MM.1S (cell line): Measurements from ENCODE around the gene NAALADL2.

Experiments used
- DNase-seq: peaks from one replicate; pipeline ENCODE4 v3.0.0-alpha.2; 2015
- H2AFZ ChIP-seq: fragments of 300-600 bp; sonication (generic); 2 replicates; pipeline ENCODE4 v1.6.0; 2016; ENCODE audit warnings: antibody characterized with exemption, low read length
- H3F3A ChIP-seq: fragments of 300-600 bp; sonication (generic); 2 replicates; pipeline ENCODE4 v1.6.1; 2016; ENCODE audit warnings: mild to moderate bottlenecking, antibody characterized with exemption, low read length, moderate library complexity, mixed read lengths; ENCODE audit not compliant: insufficient read depth
- H3K27ac ChIP-seq: fragments of 300-600 bp; sonication (generic); 2 replicates; pipeline ENCODE4 v1.5.1; 2016; ENCODE audit warnings: mild to moderate bottlenecking, low read length
- H3K27me3 ChIP-seq: fragments of 300-600 bp; sonication (generic); replicated peaks from 2 replicates; pipeline ENCODE4 v1.6.0; 2016; ENCODE audit warnings: low read length; ENCODE audit not compliant: insufficient read depth
- H3K36me3 ChIP-seq: fragments of 300-600 bp; sonication (generic); replicated peaks from 2 replicates; pipeline ENCODE4 v1.6.1; 2016; ENCODE audit warnings: mild to moderate bottlenecking, low read length, mixed read lengths; ENCODE audit not compliant: insufficient read depth
- H3K4me1 ChIP-seq: fragments of 300-600 bp; sonication (generic); 2 replicates; pipeline ENCODE4 v1.6.1; 2016; ENCODE audit warnings: low read length, mixed read lengths
- H3K4me2 ChIP-seq: fragments of 300-600 bp; sonication (generic); 2 replicates; pipeline ENCODE4 v1.6.0; 2016; ENCODE audit warnings: low read depth, low read length
- H3K4me3 ChIP-seq: fragments of 300-600 bp; sonication (generic); 2 replicates; pipeline ENCODE4 v1.5.1; 2016; ENCODE audit warnings: low read length, mixed read lengths
- H3K79me2 ChIP-seq: fragments of 300-600 bp; sonication (generic); 2 replicates; pipeline ENCODE4 v1.6.1; 2016; ENCODE audit warnings: mixed run types, low read length, mixed read lengths
- H3K9ac ChIP-seq: fragments of 300-600 bp; sonication (generic); 2 replicates; pipeline ENCODE4 v1.6.1; 2016; ENCODE audit warnings: low read length, mixed read lengths
- H3K9me2 ChIP-seq: fragments of 300-600 bp; sonication (generic); replicated peaks from 2 replicates; pipeline ENCODE4 v1.6.1; 2016; ENCODE audit warnings: mild to moderate bottlenecking, low read length, mixed read lengths; ENCODE audit not compliant: insufficient read depth
- H3K9me3 ChIP-seq: fragments of 300-600 bp; sonication (generic); replicated peaks from 2 replicates; pipeline ENCODE4 v1.6.1; 2016; ENCODE audit warnings: mild to moderate bottlenecking, low read length, mixed read lengths; ENCODE audit not compliant: insufficient read depth
- H4K20me1 ChIP-seq: fragments of 300-600 bp; sonication (generic); 2 replicates; pipeline ENCODE4 v1.6.1; 2016; ENCODE audit warnings: mild to moderate bottlenecking, low read length, moderate library complexity, mixed read lengths; ENCODE audit not compliant: insufficient read depth
- CTCF ChIP-seq: fragments of 300-600 bp; sonication (generic); IDR thresholded peaks from 2 replicates; pipeline ENCODE4 v1.5.1; 2016; ENCODE audit warnings: antibody characterized with exemption, low read length, mixed read lengths
- EZH2 ChIP-seq: fragments of 300-600 bp; sonication (generic); optimal IDR thresholded peaks from 2 replicates; pipeline ENCODE3; 2017; ENCODE audit warnings: low read depth, mild to moderate bottlenecking, antibody characterized with exemption, low read length, mixed read lengths
- EZH2phosphoT487 ChIP-seq: fragments of 300-600 bp; sonication (generic); IDR thresholded peaks from 2 replicates; pipeline ENCODE4 v1.6.1; 2018; ENCODE audit warnings: antibody characterized with exemption, low read length

NAALADL2 gene

GRCh38 chr3:175247629-175248028 lies 388.5 kb downstream of the NAALADL2 start:
- H3K9me2 ChIP-seq = no peaks in the 10 kb centered on the region
- H3F3A ChIP-seq = no peaks in the 10 kb centered on the region
- H3K36me3 ChIP-seq = no peaks in the 10 kb centered on the region
- TF ChIP-seq EZH2 (no peak), CTCF (no peak), EZH2phosphoT487 (no peak)
- H4K20me1 ChIP-seq = no peaks in the 10 kb centered on the region
- H3K9ac ChIP-seq = no peak overlapping the region
- H3K79me2 ChIP-seq = no peaks in the 10 kb centered on the region
- no peak overlapping the region for H3K4me2 ChIP-seq
- H3K9me3 ChIP-seq = no peaks in the 10 kb centered on the region
- H3K4me3 ChIP-seq = no peak overlapping the region
- no peaks in the 10 kb centered on the region for H3K27me3 ChIP-seq
- H3K27ac ChIP-seq = no peak overlapping the region
- H3K4me1 ChIP-seq = no peaks in the 10 kb centered on the region
- DNase-seq = no peak
- no peak overlapping the region for H2AFZ ChIP-seq

GRCh38 chr3:175248832-175249231 lies 389.7 kb downstream of the NAALADL2 start:
- Histone ChIP-seq H3K79me2 (no peaks in the 10 kb centered on the region), H3K27ac (no peak overlapping the region), H3K4me2 (no peak overlapping the region), H3K9me3 (no peaks in the 10 kb centered on the region), H3F3A (no peaks in the 10 kb centered on the region), H2AFZ (no peak overlapping the region), H3K4me1 (no peaks in the 10 kb centered on the region), H3K27me3 (no peaks in the 10 kb centered on the region), H3K36me3 (no peaks in the 10 kb centered on the region), H4K20me1 (no peaks in the 10 kb centered on the region), H3K9me2 (no peaks in the 10 kb centered on the region), H3K4me3 (no peak overlapping the region), H3K9ac (no peak overlapping the region)
- TF ChIP-seq CTCF (no peak), EZH2phosphoT487 (no peak)
- no peak for DNase-seq

- Histone ChIP-seq H3K27me3 (no peaks in the 10 kb centered on the region), H3K27ac (no peak overlapping the region), H3K4me1 (no peaks in the 10 kb centered on the region), H3K4me3 (no peak overlapping the region), H3K79me2 (no peaks in the 10 kb centered on the region), H3K9me3 (no peaks in the 10 kb centered on the region), H3K9me2 (no peaks in the 10 kb centered on the region), H2AFZ (no peak overlapping the region), H3K4me2 (no peak overlapping the region), H3K36me3 (no peaks in the 10 kb centered on the region), H3K9ac (no peak overlapping the region), H3F3A (no peaks in the 10 kb centered on the region), H4K20me1 (no peaks in the 10 kb centered on the region)
- no peak for TF ChIP-seq CTCF
- TF ChIP-seq EZH2 = no peak
- TF ChIP-seq EZH2phosphoT487 = no peak
- DNase-seq = no peak
Measured at GRCh38 chr3:175255698-175256097, 396.6 kb downstream of the NAALADL2 start.
